HepG2 (cell line): ENCODE data around the gene BCL2L1. TPM values are rescaled to one million over a fixed set of nuclear protein-coding genes. Genes with fewer than 3 reads are reported as not detected.

Experiments
- CBX5 ChIP-seq: sonication (generic); formaldehyde crosslinking; IDR thresholded peaks from 2 replicates; pipeline ENCODE4 v1.4.0; 2020; ENCODE audit warnings: missing genetic modification reagents, borderline replicate concordance
- DZIP1 ChIP-seq: sonication (generic); formaldehyde crosslinking; IDR thresholded peaks from 2 replicates; pipeline ENCODE4 v1.5.0; 2020; ENCODE audit warnings: mild to moderate bottlenecking, missing genetic modification reagents
- HMG20A ChIP-seq: IDR thresholded peaks from 2 replicates; pipeline ENCODE4 v1.6.1; 2016; ENCODE audit warnings: borderline replicate concordance
- MTA1 ChIP-seq: sonication (generic); formaldehyde crosslinking; IDR thresholded peaks from 2 replicates; pipeline ENCODE4 v1.4.0; 2020; ENCODE audit warnings: missing genetic modification reagents, mild to moderate bottlenecking, borderline replicate concordance
- MTA3 ChIP-seq: sonication (generic); formaldehyde crosslinking; IDR thresholded peaks from 2 replicates; pipeline ENCODE4 v1.4.0; 2020; ENCODE audit warnings: missing genetic modification reagents
- PAWR ChIP-seq: sonication (generic); formaldehyde crosslinking; IDR thresholded peaks from 2 replicates; pipeline ENCODE4 v1.4.0; 2020; ENCODE audit warnings: missing genetic modification reagents, mild to moderate bottlenecking, borderline replicate concordance
- ZBTB20 ChIP-seq: sonication (generic); formaldehyde crosslinking; IDR thresholded peaks from 2 replicates; pipeline ENCODE4 v1.8.1; 2023; ENCODE audit warnings: missing genetic modification reagents, low read depth, mild to moderate bottlenecking, borderline replicate concordance
- ZNF501 ChIP-seq: sonication (generic); formaldehyde crosslinking; IDR thresholded peaks from 2 replicates; pipeline ENCODE4 v1.5.1; 2020; ENCODE audit warnings: mild to moderate bottlenecking, moderate library complexity, missing genetic modification reagents
- ZNF646 ChIP-seq: sonication (generic); formaldehyde crosslinking; IDR thresholded peaks from 2 replicates; pipeline ENCODE4 v1.9.0; 2021; ENCODE audit warnings: mild to moderate bottlenecking, missing genetic modification reagents
- ZNF703 ChIP-seq: sonication (generic); formaldehyde crosslinking; IDR thresholded peaks from 2 replicates; pipeline ENCODE4 v1.5.1; 2020; ENCODE audit warnings: missing genetic modification reagents, mild to moderate bottlenecking, moderate library complexity, borderline replicate concordance
- ZNF800 ChIP-seq: sonication (generic); formaldehyde crosslinking; IDR thresholded peaks from 2 replicates; pipeline ENCODE4 v1.4.0; 2020; ENCODE audit warnings: missing genetic modification reagents
- ZSCAN29 ChIP-seq: sonication (generic); formaldehyde crosslinking; conservative IDR thresholded peaks from 2 replicates; pipeline ENCODE4 v1.4.0; 2020; ENCODE audit warnings: mild to moderate bottlenecking, missing genetic modification reagents
- polyA plus RNA-seq, 8 experiments: library from polyadenylated mRNA; depleted of rRNA in 3 of 8; stranded (reverse) in 7 of 8; unstranded in 1 of 8; fragments of >200 nt; fragmentation: Illumina TruSeq in 4 of 8; extraction: Trizol in 4 of 8; gene quantifications; 2 replicates each; pipeline versions ENCODE4 v1.2.1 to v1.2.3, GENCODE V29; 2011 to 2016; ENCODE audit warnings: low read depth in 4 of 8, missing spikeins in 1 of 8, mixed read lengths in 1 of 8; ENCODE audit not compliant: insufficient read depth in 1 of 8
- total RNA-seq, 5 experiments: library from RNA; depleted of rRNA; stranded (reverse); fragments of >200 nt; fragmentation: Illumina TruSeq; extraction: Trizol; gene quantifications; 2 replicates each; pipeline ENCODE4 v1.2.3, GENCODE V29; 2016; ENCODE audit warnings: low read depth in 1 of 5

Gene BCL2L1
- total and polyA plus RNA-seq, 2 of the 13 experiments (the other 11 are each of a cell fraction or from before 2014, with no cell fraction given): 164 to 258 TPM

GRCh38 chr20:31704225-31705119 is 18.2 kb downstream of the BCL2L1 start (continued):
- peak; percentile 97; the same call in 1 of the 2 replicates for TF ChIP-seq ZSCAN29 (CRISPR knock-in tag)
- peak; percentile 98 for TF ChIP-seq MTA1 (CRISPR knock-in tag)
- peak; percentile 85 for TF ChIP-seq ZNF501
- TF ChIP-seq ZBTB20 (CRISPR knock-in tag): peak; percentile 99
- TF ChIP-seq PAWR: no peak
- TF ChIP-seq HMG20A (CRISPR knock-in tag): peak; percentile 99
- TF ChIP-seq ZNF800 (CRISPR knock-in tag): peak; percentile 95
- TF ChIP-seq CBX5 (CRISPR knock-in tag): peak; percentile 99
- peak; percentile 96 for TF ChIP-seq ZNF703 (CRISPR knock-in tag)
- TF ChIP-seq DZIP1: no peak
- no peak for TF ChIP-seq MTA3 (CRISPR knock-in tag)
- TF ChIP-seq ZNF646 (CRISPR knock-in tag): no peak; the same call in 1 of the 2 replicates
